Measurements from ENCODE around the gene ZNF354C.

The ZNF354C gene

GRCh38 chr5:179044765-179045164 is 15.4 kb upstream of the ZNF354C start:
- DNase-seq (ENCODE audit: low read depth in 1 of 2, low spot score in 1 of 2) = no peak
- H3K27ac ChIP-seq (replicated peaks) = no peak overlapping the region
- no peaks in the 10 kb centered on the region for H3K27me3 ChIP-seq (ENCODE audit: insufficient read depth, poor library complexity, severe bottlenecking)
- H3K4me3 ChIP-seq (replicated peaks; ENCODE audit: insufficient read depth, low read length) = no peak overlapping the region
- TF ChIP-seq GABPA (IDR thresholded peaks at IDR 0.05; ENCODE audit: low read depth) (no peak), REST (IDR thresholded peaks at IDR 0.05; ENCODE audit: insufficient replicate concordance, low read depth) (no peak), SPI1 (IDR thresholded peaks at IDR 0.05; ENCODE audit: borderline replicate concordance, low read depth) (no peak), POLR2AphosphoS5 (IDR thresholded peaks at IDR 0.05; ENCODE audit: low read depth) (no peak), CTCF (IDR thresholded peaks at IDR 0.05; ENCODE audit: insufficient read depth, low read length) (no peak)

GRCh38 chr5:179051784-179052183 is 8.4 kb upstream of the ZNF354C start:
- Histone ChIP-seq H3K4me3 (replicated peaks; ENCODE audit: insufficient read depth, low read length) (no peak overlapping the region), H3K27me3 (ENCODE audit: insufficient read depth, poor library complexity, severe bottlenecking) (no peaks in the 10 kb centered on the region), H3K27ac (replicated peaks) (no peak overlapping the region)
- TF ChIP-seq REST (IDR thresholded peaks at IDR 0.05; ENCODE audit: insufficient replicate concordance, low read depth) (no peak), CTCF (IDR thresholded peaks at IDR 0.05; ENCODE audit: insufficient read depth, low read length) (no peak), SPI1 (IDR thresholded peaks at IDR 0.05; ENCODE audit: borderline replicate concordance, low read depth) (no peak), GABPA (IDR thresholded peaks at IDR 0.05; ENCODE audit: low read depth) (no peak), POLR2AphosphoS5 (IDR thresholded peaks at IDR 0.05; ENCODE audit: low read depth) (no peak)
- DNase-seq (ENCODE audit: low read depth in 1 of 2, low spot score in 1 of 2) = no peak

- H3K27ac ChIP-seq (replicated peaks) = no peak overlapping the region
- DNase-seq (ENCODE audit: low read depth in 1 of 2, low spot score in 1 of 2) = no peak
- no peak for TF ChIP-seq CTCF (IDR thresholded peaks at IDR 0.05; ENCODE audit: insufficient read depth, low read length)
- no peak for TF ChIP-seq SPI1 (IDR thresholded peaks at IDR 0.05; ENCODE audit: borderline replicate concordance, low read depth)
- no peak for TF ChIP-seq REST (IDR thresholded peaks at IDR 0.05; ENCODE audit: insufficient replicate concordance, low read depth)
- TF ChIP-seq GABPA (IDR thresholded peaks at IDR 0.05; ENCODE audit: low read depth) = no peak
- H3K27me3 ChIP-seq (ENCODE audit: insufficient read depth, poor library complexity, severe bottlenecking) = no peaks in the 10 kb centered on the region
- H3K4me3 ChIP-seq (replicated peaks; ENCODE audit: insufficient read depth, low read length) = no peak overlapping the region
Measured at GRCh38 chr5:179054036-179054785, 6.0 kb upstream of the ZNF354C start.
